22Rv1 (cell line): ENCODE results near the gene UNC93B1.

Experiments used
- CTCF ChIP-seq: fragments of 450-650 bp; IDR thresholded peaks from 2 replicates; pipeline ENCODE4 v1.5.1; 2017; ENCODE audit warnings: mild to moderate bottlenecking
- ZFX ChIP-seq: fragments of 450-650 bp; IDR thresholded peaks from 2 replicates; pipeline ENCODE4 v1.6.1; 2017; ENCODE audit warnings: antibody characterized with exemption, borderline replicate concordance

GRCh38 chr11:68043349-68044144 is 39.6 kb upstream of the UNC93B1 start:
- no peak for TF ChIP-seq CTCF
- no peak for TF ChIP-seq ZFX
